GM13977 (cell line): ENCODE data around the gene UNC5B.
A peak's percentile ranks its signal among the peaks of the same experiment; 100 is the strongest.

Experiments used
- DNase-seq: peaks from one replicate; pipeline ENCODE4 v3.0.0; 2012; ENCODE audit warnings: low spot score
- CTCF ChIP-seq: IDR thresholded peaks from 2 replicates; pipeline ENCODE4 v1.5.1; 2012; ENCODE audit warnings: mild to moderate bottlenecking, control low read depth; ENCODE audit not compliant: insufficient read depth; ENCODE audit errors: extremely low read depth, missing control alignments
- in situ Hi-C: fragments of 300-500 bp; cut with MboI; formaldehyde crosslinking; loops from one replicate; pipeline ENCODE4 v1.12.0; 2022; ENCODE audit warnings: low sequenced_read_pairs, low pct_unique_long_range_greater_than_20kb, mixed read lengths, inconsistent platforms; ENCODE audit not compliant: unreplicated experiment

Gene UNC5B

GRCh38 chr10:71319800-71320392, 107.5 kb downstream of the UNC5B start:
- DNase-seq, result no peak
- TF ChIP-seq CTCF, result no peak
- in situ Hi-C loops, result loop anchor here (10.0 kb wide), 2 partner anchors 245 to 395 kb away; partner anchors contain the start of gene C10orf105

DNA sequence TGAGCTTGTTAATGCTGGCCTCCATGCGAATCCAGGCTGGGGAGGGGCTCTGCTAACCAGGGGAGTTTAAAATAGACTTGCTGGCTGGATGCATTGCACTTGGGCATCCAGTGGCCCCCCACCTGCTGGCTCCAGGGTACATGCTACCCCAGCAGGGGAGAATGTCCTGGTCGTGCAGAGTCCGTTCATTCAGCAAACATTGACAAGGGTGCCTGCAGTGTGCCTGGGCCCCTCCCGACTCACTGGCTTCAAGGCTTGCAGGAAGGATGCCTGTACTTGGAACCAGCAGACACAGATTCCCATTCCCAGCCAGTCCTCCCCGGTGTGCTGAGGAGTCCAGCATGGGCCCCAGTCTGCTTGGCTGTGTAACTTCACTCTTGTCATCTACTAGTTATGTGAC, 108.2 kb downstream of the UNC5B start:
- TF ChIP-seq CTCF, result no peak
- in situ Hi-C loops, result no loop called here
- DNase-seq, result no peak

DNA sequence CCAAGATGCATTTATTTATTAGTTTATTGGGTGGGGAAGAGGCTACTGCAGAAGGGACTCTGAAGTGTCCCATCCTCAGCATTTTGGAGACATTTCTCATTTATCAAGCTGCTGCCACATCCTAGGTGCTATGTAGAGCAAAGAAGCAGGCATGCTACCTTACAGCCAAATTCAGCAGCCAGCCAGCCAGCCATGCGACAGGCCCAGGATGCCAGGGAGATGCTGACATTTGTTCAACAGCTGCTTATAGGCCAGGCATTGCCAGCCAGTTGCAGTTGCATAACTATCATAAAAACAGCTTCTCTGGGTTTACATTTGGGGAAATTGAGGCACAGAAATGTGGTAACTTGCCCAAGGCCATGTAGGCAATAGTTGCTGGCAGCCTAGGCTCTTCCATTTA, 109.0 kb downstream of the UNC5B start:
- in situ Hi-C loops, result no loop called here
- TF ChIP-seq CTCF, result no peak
- DNase-seq, result no peak

- no peak for TF ChIP-seq CTCF
- in situ Hi-C loops, result no loop called here
- DNase-seq, result peak; percentile 36
Measured at GRCh38 chr10:71323407-71323806, 111.0 kb downstream of the UNC5B start.

DNA sequence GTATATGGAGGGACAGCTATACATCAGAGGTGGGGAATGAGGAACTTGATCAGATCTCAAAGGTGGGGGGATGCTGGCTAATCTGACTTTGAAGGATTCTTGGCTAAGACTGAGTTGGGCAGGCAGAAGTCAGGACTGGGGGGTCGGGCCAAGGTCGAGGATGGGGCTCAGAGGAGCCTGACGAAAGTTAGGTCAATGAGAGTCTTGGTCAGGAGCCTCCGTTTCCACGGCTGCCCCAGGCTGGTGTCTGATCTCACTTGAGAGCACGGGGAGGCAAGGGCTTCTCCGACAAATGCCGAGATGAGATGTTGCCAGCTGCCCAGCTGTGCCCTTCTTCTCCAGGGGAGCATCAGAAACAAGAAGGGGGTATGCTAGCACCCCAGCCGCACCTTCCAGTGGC, 112.4 kb downstream of the UNC5B start:
- no peak for DNase-seq
- no peak for TF ChIP-seq CTCF
- in situ Hi-C loops, result no loop called here

DNA sequence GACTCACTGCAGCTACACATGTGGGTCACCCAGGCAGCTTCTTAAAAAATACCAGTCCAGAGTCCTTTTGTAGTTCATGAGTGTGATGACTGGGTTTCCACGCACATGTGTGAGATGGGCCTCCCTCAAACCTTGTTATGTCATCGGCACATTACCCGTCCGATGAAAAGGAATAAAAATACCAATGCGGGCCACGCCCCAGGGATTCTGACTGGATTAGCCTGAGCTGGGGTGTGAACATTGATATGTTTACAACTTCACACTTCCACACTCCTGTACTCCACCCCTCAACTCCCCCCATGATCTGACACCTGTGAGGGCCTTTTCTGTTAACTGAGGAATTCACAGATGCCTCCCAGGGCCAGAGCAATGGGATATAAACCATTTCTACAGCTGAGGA, 112.9 kb downstream of the UNC5B start:
- no peak for TF ChIP-seq CTCF
- DNase-seq, result no peak
- in situ Hi-C loops, result no loop called here
